Heart left ventricle (tissue), 16 donors: ENCODE measurements around the gene MAN1C1. TPM values are rescaled to one million over a fixed set of nuclear protein-coding genes. Genes with fewer than 3 reads are reported as not detected.

Experiments
- ATAC-seq, 4 donors: fragments of 200-7000 bp; cut with Tn5 transposase; one replicate each; pipeline ENCODE4 v1.9.1; 2020 to 2022; ENCODE audit warnings: moderate library complexity in 4 of 4, mild to moderate bottlenecking in 3 of 4, moderate number of reproducible peaks in 1 of 4
- DNase-seq, 5 donors: peaks; one replicate each; pipeline ENCODE4 v3.0.0-alpha.2; 2020
- H3K27ac ChIP-seq, 12 donors: fragments of 200-600 bp; sonication (generic) in 4 of 12; one replicate each; pipeline versions ENCODE4 v1.5.0 to v1.8.0; 2016 to 2022; ENCODE audit warnings: mild to moderate bottlenecking in 2 of 12
- H3K27me3 ChIP-seq, 9 donors: fragments of 200-600 bp; sonication (generic) in 2 of 9; one replicate each; pipeline versions ENCODE4 v1.5.1 to v1.8.0; 2016 to 2022; ENCODE audit warnings: mild to moderate bottlenecking in 3 of 9
- H3K36me3 ChIP-seq, 9 donors: fragments of 200-600 bp; sonication (generic) in 2 of 9; one replicate each; pipeline versions ENCODE4 v1.5.0 to v1.8.0; 2018 to 2022; ENCODE audit warnings: mild to moderate bottlenecking in 2 of 9
- H3K4me1 ChIP-seq, 12 donors: fragments of 200-600 bp; sonication (generic) in 4 of 12; one replicate each; pipeline versions ENCODE4 v1.5.0 to v1.8.0; 2016 to 2022; ENCODE audit warnings: mild to moderate bottlenecking in 3 of 12
- H3K4me3 ChIP-seq, 12 donors: fragments of 200-600 bp; sonication (generic) in 4 of 12; one replicate each; pipeline versions ENCODE4 v1.5.0 to v1.8.0; 2017 to 2022; ENCODE audit warnings: mild to moderate bottlenecking in 9 of 12, moderate library complexity in 4 of 12
- H3K9me3 ChIP-seq, 12 donors: fragments of 200-600 bp; sonication (generic) in 4 of 12; one replicate each; pipeline versions ENCODE4 v1.5.0 to v1.8.0; 2016 to 2022; ENCODE audit warnings: mild to moderate bottlenecking in 1 of 12
- CTCF ChIP-seq, 12 donors: fragments of 200-600 bp; sonication (generic) in 4 of 12; IDR thresholded peaks; one replicate each; pipeline versions ENCODE4 v1.5.0 to v1.8.0; 2018 to 2022; ENCODE audit warnings: antibody characterized with exemption in 12 of 12, mild to moderate bottlenecking in 5 of 12
- POLR2A ChIP-seq, 2 donors: fragments of 450-650 bp; IDR thresholded peaks; one replicate each; pipeline ENCODE4 v1.6.1; 2017; ENCODE audit warnings: antibody characterized with exemption in 2 of 2, mild to moderate bottlenecking in 2 of 2, moderate library complexity in 2 of 2
- WGBS, 4 donors: extraction: QIAGEN DNeasy Blood & Tissue Kit in 2 of 4; methylation state at CpG; one replicate each; pipeline versions ENCODE4 v1.1.5 to v1.1.7; 2013 to 2018; 5-methylcytosine and 5-hydroxymethylcytosine counted together
- intact Hi-C, 10 donors: fragments of 100-400 bp; cut with DNase I; formaldehyde crosslinking; loops; one replicate each; pipeline versions ENCODE4 v1.11.1 to v1.14.2; 2022
- polyA plus RNA-seq, 2 donors: library from polyadenylated mRNA; stranded (reverse); fragments of 200-250 nt; gene quantifications; one replicate each; pipeline ENCODE4 v1.2.3, GENCODE V29; 2013
- total RNA-seq, 9 donors: library from RNA; depleted of rRNA in 2 of 9; stranded (reverse); fragments of >200 nt in 2 of 9; fragmentation: NEBNext Ultra II Directional in 3 of 9; extraction: Animal tissue kit (Norgen Biotek cat#: 25700) in 3 of 9; gene quantifications; one replicate each; pipeline versions ENCODE4 v1.1.0 to v1.2.4, GENCODE V29; 2016 to 2023
- donor health status: ischemic (EF 13 %, LVEDD 7.1; RV severe dilation, severe dysfunction).
- donor health status: healthy with polysubstance abuse.
- donor health status: DM: no; HTN: yes; CAD: no.
- donor health status: DM: no; HTN: no; CAD: no.
- donor health status: ischemic (EF 25% LVEDD 6.9; RV normal size, moderate dysfunction).
- donor health status: ischemic (EF 25% LVEDD 5.7; RV mildly dilated, moderate dysfunction).
- donor health status: healthy.
- donor health status: DM: yes; HTN: yes; CAD: no.
- donor health status: ischemic (EF 35%, LVEDD 5.7; RV mildly dilated, moderate dysfunction).
- donor health status: nonischemic (EF 11% LVEDD 7.7; RV severe dilation, severe dysfunction).
- donor health status: DM: yes; HTN: yes; CAD: no.
- donor health status: PGD.
- donor health status: ischemic (EF 29% LVEDD 5.4; RV normal size, mild dysfunction).
- donor health status: nonischemic (EF 23%, LVEDD 6.1; RV moderate dilation, normal function).

The MAN1C1 gene
- total and polyA plus RNA-seq, 11 donors = 7.7 to 25.7 (median 14.7) TPM

GRCh38 chr1:25786887-25787759 lies 170.5 kb downstream of the MAN1C1 start:
- Histone ChIP-seq H3K27ac (peak overlapping the region in 3 of 12 donors; percentile 14 to 32 (median 30)), H3K9me3 (no peaks in the 10 kb centered on the region), H3K27me3 (no peaks in the 10 kb centered on the region), H3K36me3 (peaks cover 0 to 13% (median 0%) of the 10 kb centered on the region in 9 donors), H3K4me3 (no peak overlapping the region), H3K4me1 (peaks cover 0 to 28% (median 13%) of the 10 kb centered on the region in 12 donors)
- WGBS, 4 donors = 62 to 70% (median 69%) methylated on average over 11 of the region's 11 CpGs
- DNase-seq (no peak), ATAC-seq (no peak)
- intact Hi-C loops = no loop called here
- TF ChIP-seq POLR2A (IDR thresholded peaks at IDR 0.05) (no peak), CTCF (IDR thresholded peaks at IDR 0.05) (no peak)

- DNase-seq = no peak
- no peaks in the 10 kb centered on the region for H3K27me3 ChIP-seq
- no peak for ATAC-seq
- no peak for TF ChIP-seq POLR2A (IDR thresholded peaks at IDR 0.05)
- TF ChIP-seq CTCF (IDR thresholded peaks at IDR 0.05) = no peak
- no peaks in the 10 kb centered on the region for H3K9me3 ChIP-seq
- intact Hi-C loops = no loop called here
- WGBS, 4 donors = 82 to 87% (median 85%) methylated on average over 5 of the region's 5 CpGs
- H3K36me3 ChIP-seq = peaks cover 0 to 13% (median 0%) of the 10 kb centered on the region in 9 donors
- H3K27ac ChIP-seq = no peak overlapping the region
- H3K4me1 ChIP-seq = peaks cover 0 to 28% (median 13%) of the 10 kb centered on the region in 12 donors
- H3K4me3 ChIP-seq = no peak overlapping the region
These were observed 171.2 kb downstream of the MAN1C1 start for GRCh38 chr1:25787760-25788166.

- no peak for TF ChIP-seq POLR2A (IDR thresholded peaks at IDR 0.05)
- TF ChIP-seq CTCF (IDR thresholded peaks at IDR 0.05) = no peak
- Histone ChIP-seq H3K4me1 (peaks cover 0 to 23% (median 8%) of the 10 kb centered on the region in 12 donors), H3K4me3 (no peak overlapping the region), H3K9me3 (no peaks in the 10 kb centered on the region), H3K27ac (no peak overlapping the region), H3K27me3 (no peaks in the 10 kb centered on the region), H3K36me3 (no peaks in the 10 kb centered on the region)
- WGBS, 4 donors = 88 to 92% (median 89%) methylated on average over 6 of the region's 6 CpGs
- ATAC-seq (no peak), DNase-seq (no peak)
- intact Hi-C loops = loop anchor here in 2 of 10 donors (5.0 to 10.0 kb wide), 3 partner anchors 43 to 356 kb away; partner anchors contain the start of gene MACO1 (in 1 of the 2)
These were observed 173.9 kb downstream of the MAN1C1 start for GRCh38 chr1:25790472-25790871.

GRCh38 chr1:25792115-25792514 lies 175.5 kb downstream of the MAN1C1 start:
- Histone ChIP-seq H3K4me3 (no peak overlapping the region), H3K9me3 (no peaks in the 10 kb centered on the region), H3K27me3 (no peaks in the 10 kb centered on the region), H3K27ac (no peak overlapping the region), H3K4me1 (peaks cover 0 to 30% (median 11%) of the 10 kb centered on the region in 12 donors), H3K36me3 (no peaks in the 10 kb centered on the region)
- ATAC-seq (no peak), DNase-seq (no peak)
- no peak for TF ChIP-seq CTCF (IDR thresholded peaks at IDR 0.05)
- TF ChIP-seq POLR2A (IDR thresholded peaks at IDR 0.05) = no peak
- WGBS, 4 donors = 63 to 70% (median 69%) methylated on average over 4 of the region's 4 CpGs
- intact Hi-C loops = loop anchor here in 2 of 10 donors (5.0 to 10.0 kb wide), 3 partner anchors 45 to 357 kb away; partner anchors contain the start of gene MACO1 (in 1 of the 2)
